Cardiac muscle cell (in vitro differentiated cells and primary cell): Measurements from ENCODE around the gene ZNF341. TPM values are rescaled to one million over a fixed set of nuclear protein-coding genes. Genes with fewer than 3 reads are reported as not detected.

Source experiments
- DNase-seq, 2 donors: peaks; one replicate each; pipeline versions ENCODE4 v3.0.0 to v3.0.0-alpha.2; 2010 to 2017; ENCODE audit warnings: low read depth in 1 of 2, low spot score in 1 of 2
- H3K27ac ChIP-seq: fragments of 200-600 bp; sonication (generic); 2 replicates; pipeline ENCODE4 v1.5.1; 2016
- H3K27me3 ChIP-seq: fragments of 200-600 bp; sonication (generic); 2 replicates; pipeline ENCODE4 v1.6.0; 2016; ENCODE audit warnings: control low read depth
- H3K36me3 ChIP-seq: fragments of 200-600 bp; sonication (generic); 2 replicates; pipeline ENCODE4 v1.5.1; 2016; ENCODE audit warnings: control low read depth
- H3K4me1 ChIP-seq: fragments of 200-600 bp; sonication (generic); 2 replicates; pipeline ENCODE4 v1.8.1; 2017; ENCODE audit warnings: low read depth, mild to moderate bottlenecking, mixed run types
- H3K4me3 ChIP-seq: fragments of 200-600 bp; sonication (generic); 2 replicates; pipeline ENCODE4 v1.5.1; 2016; ENCODE audit warnings: mild to moderate bottlenecking
- H3K9me3 ChIP-seq: fragments of 200-600 bp; sonication (generic); 2 replicates; pipeline ENCODE4 v1.5.1; 2017; ENCODE audit warnings: low read depth, mild to moderate bottlenecking, control low read depth
- CTCF ChIP-seq: IDR thresholded peaks from 2 replicates; pipeline ENCODE4 v1.5.1; 2012; ENCODE audit warnings: low read depth, mild to moderate bottlenecking, low read length
- polyA plus RNA-seq: library from polyadenylated mRNA; unstranded; fragments of >200 nt; fragmentation: Nextera tagmentation; extraction: Ambion mirVana; gene quantifications from 2 replicates; pipeline ENCODE4 v1.2.1, GENCODE V29; 2016
- total RNA-seq: library from RNA; depleted of rRNA; stranded (reverse); fragments of >200 nt; gene quantifications from 2 replicates; pipeline ENCODE4 v1.2.3, GENCODE V29; 2016

The ZNF341 gene
- total and polyA plus RNA-seq, 2 experiments from 2014 or later = 2.7 to 3.1 TPM

GRCh38 chr20:33821270-33821836 lies 89.6 kb downstream of the ZNF341 start:
- Histone ChIP-seq H3K4me3 (no peak overlapping the region), H3K9me3 (no peaks in the 10 kb centered on the region), H3K4me1 (peaks cover 29% of the 10 kb centered on the region), H3K27me3 (no peaks in the 10 kb centered on the region), H3K36me3 (no peaks in the 10 kb centered on the region), H3K27ac (no peak overlapping the region)
- no peak for DNase-seq
- TF ChIP-seq CTCF = no peak

- H3K27me3 ChIP-seq = no peaks in the 10 kb centered on the region
- peaks cover 38% of the 10 kb centered on the region for H3K4me1 ChIP-seq
- DNase-seq = no peak
- no peaks in the 10 kb centered on the region for H3K9me3 ChIP-seq
- no peak overlapping the region for H3K27ac ChIP-seq
- H3K4me3 ChIP-seq = no peak overlapping the region
- TF ChIP-seq CTCF = no peak
- H3K36me3 ChIP-seq = no peaks in the 10 kb centered on the region
These were observed 90.6 kb downstream of the ZNF341 start for GRCh38 chr20:33822423-33822822.

GRCh38 chr20:33822991-33823390 lies 91.2 kb downstream of the ZNF341 start:
- no peaks in the 10 kb centered on the region for H3K9me3 ChIP-seq
- DNase-seq = no peak
- H3K27ac ChIP-seq = no peak overlapping the region
- peaks cover 43% of the 10 kb centered on the region for H3K4me1 ChIP-seq
- H3K36me3 ChIP-seq = no peaks in the 10 kb centered on the region
- H3K27me3 ChIP-seq = no peaks in the 10 kb centered on the region
- H3K4me3 ChIP-seq = no peak overlapping the region
- TF ChIP-seq CTCF = no peak

GRCh38 chr20:33824852-33825251 lies 93.1 kb downstream of the ZNF341 start:
- Histone ChIP-seq H3K27ac (peak overlapping the region; percentile 58), H3K4me3 (no peak overlapping the region), H3K27me3 (no peaks in the 10 kb centered on the region), H3K4me1 (peaks cover 57% of the 10 kb centered on the region), H3K36me3 (no peaks in the 10 kb centered on the region), H3K9me3 (no peaks in the 10 kb centered on the region)
- DNase-seq = no peak
- TF ChIP-seq CTCF = no peak

GRCh38 chr20:33825340-33826269 lies 93.8 kb downstream of the ZNF341 start:
- Histone ChIP-seq H3K4me3 (no peak overlapping the region), H3K27me3 (no peaks in the 10 kb centered on the region), H3K9me3 (no peaks in the 10 kb centered on the region), H3K4me1 (peaks cover 51% of the 10 kb centered on the region), H3K36me3 (no peaks in the 10 kb centered on the region), H3K27ac (peak overlapping the region; percentile 58)
- TF ChIP-seq CTCF = no peak
- no peak for DNase-seq
